ENCODE results near the gene ITGAX.

Gene ITGAX

GRCh38 chr16:31429314-31429713 lies 74.3 kb downstream of the ITGAX start:
- no peak for DNase-seq (ENCODE audit: low spot score)

GRCh38 chr16:31429796-31430195 lies 74.8 kb downstream of the ITGAX start:
- TF ChIP-seq, protein P1, sequence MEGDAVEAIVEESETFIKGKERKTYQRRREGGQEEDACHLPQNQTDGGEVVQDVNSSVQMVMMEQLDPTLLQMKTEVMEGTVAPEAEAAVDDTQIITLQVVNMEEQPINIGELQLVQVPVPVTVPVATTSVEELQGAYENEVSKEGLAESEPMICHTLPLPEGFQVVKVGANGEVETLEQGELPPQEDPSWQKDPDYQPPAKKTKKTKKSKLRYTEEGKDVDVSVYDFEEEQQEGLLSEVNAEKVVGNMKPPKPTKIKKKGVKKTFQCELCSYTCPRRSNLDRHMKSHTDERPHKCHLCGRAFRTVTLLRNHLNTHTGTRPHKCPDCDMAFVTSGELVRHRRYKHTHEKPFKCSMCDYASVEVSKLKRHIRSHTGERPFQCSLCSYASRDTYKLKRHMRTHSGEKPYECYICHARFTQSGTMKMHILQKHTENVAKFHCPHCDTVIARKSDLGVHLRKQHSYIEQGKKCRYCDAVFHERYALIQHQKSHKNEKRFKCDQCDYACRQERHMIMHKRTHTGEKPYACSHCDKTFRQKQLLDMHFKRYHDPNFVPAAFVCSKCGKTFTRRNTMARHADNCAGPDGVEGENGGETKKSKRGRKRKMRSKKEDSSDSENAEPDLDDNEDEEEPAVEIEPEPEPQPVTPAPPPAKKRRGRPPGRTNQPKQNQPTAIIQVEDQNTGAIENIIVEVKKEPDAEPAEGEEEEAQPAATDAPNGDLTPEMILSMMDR (IDR thresholded peaks at IDR 0.05; ENCODE audit: extremely low read depth, missing control alignments): no peak
- DNase-seq (ENCODE audit: low spot score): no peak

More at GRCh38 chr16:31429314-31429713, 74.3 kb downstream of the ITGAX start:
- TF ChIP-seq, protein P1 (IDR thresholded peaks at IDR 0.05; ENCODE audit: extremely low read depth, missing control alignments): no peak

- no peak for DNase-seq (ENCODE audit: low spot score)
- TF ChIP-seq, protein P1 (IDR thresholded peaks at IDR 0.05; ENCODE audit: extremely low read depth, missing control alignments): no peak
Measured at GRCh38 chr16:31430380-31431052, 75.5 kb downstream of the ITGAX start.

Data from GM20000 (cell line).